Measurements from ENCODE around the gene CD1D. TPM values are rescaled to one million over a fixed set of nuclear protein-coding genes. Genes with fewer than 3 reads are reported as not detected.
"Not testable (repeated sequence)": the region's sequence is repeated elsewhere in the genome, so short reads cannot be mapped to it uniquely, and the experiment has no call there.

Gene CD1D
- total RNA-seq, 1 donor from 2014 or later, result 1.5 TPM

GRCh38 chr1:158208586-158209116 is 28.0 kb downstream of the CD1D start:
- no peak overlapping the region for H3K4me3 Mint-ChIP-seq (ENCODE audit: unreplicated experiment)
- H3K4me1 Mint-ChIP-seq (ENCODE audit: unreplicated experiment), result no peaks in the 10 kb centered on the region
- H3K9me3 Mint-ChIP-seq (ENCODE audit: unreplicated experiment), result no peaks in the 10 kb centered on the region
- no peak overlapping the region for H3K27ac Mint-ChIP-seq (ENCODE audit: unreplicated experiment)
- H3K36me3 Mint-ChIP-seq (ENCODE audit: low read depth, unreplicated experiment), result no peaks in the 10 kb centered on the region
- TF ChIP-seq, protein P1, sequence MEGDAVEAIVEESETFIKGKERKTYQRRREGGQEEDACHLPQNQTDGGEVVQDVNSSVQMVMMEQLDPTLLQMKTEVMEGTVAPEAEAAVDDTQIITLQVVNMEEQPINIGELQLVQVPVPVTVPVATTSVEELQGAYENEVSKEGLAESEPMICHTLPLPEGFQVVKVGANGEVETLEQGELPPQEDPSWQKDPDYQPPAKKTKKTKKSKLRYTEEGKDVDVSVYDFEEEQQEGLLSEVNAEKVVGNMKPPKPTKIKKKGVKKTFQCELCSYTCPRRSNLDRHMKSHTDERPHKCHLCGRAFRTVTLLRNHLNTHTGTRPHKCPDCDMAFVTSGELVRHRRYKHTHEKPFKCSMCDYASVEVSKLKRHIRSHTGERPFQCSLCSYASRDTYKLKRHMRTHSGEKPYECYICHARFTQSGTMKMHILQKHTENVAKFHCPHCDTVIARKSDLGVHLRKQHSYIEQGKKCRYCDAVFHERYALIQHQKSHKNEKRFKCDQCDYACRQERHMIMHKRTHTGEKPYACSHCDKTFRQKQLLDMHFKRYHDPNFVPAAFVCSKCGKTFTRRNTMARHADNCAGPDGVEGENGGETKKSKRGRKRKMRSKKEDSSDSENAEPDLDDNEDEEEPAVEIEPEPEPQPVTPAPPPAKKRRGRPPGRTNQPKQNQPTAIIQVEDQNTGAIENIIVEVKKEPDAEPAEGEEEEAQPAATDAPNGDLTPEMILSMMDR (IDR thresholded peaks at IDR 0.05; ENCODE audit: unreplicated experiment), result no peak
- DNase-seq (ENCODE audit: low spot score), result no peak
- H3K27me3 Mint-ChIP-seq (ENCODE audit: unreplicated experiment), result no peaks in the 10 kb centered on the region

GRCh38 chr1:158212320-158212719 is 31.6 kb downstream of the CD1D start:
- DNase-seq (ENCODE audit: low spot score), result no peak
- Mint-ChIP-seq H3K9me3 (ENCODE audit: unreplicated experiment) (no peaks in the 10 kb centered on the region), H3K4me1 (ENCODE audit: unreplicated experiment) (no peaks in the 10 kb centered on the region)

GRCh38 chr1:158223445-158223844 is 42.8 kb downstream of the CD1D start:
- H3K4me1 Mint-ChIP-seq (ENCODE audit: unreplicated experiment); DNase-seq (ENCODE audit: low spot score); H3K36me3 Mint-ChIP-seq (ENCODE audit: low read depth, unreplicated experiment); H3K27ac Mint-ChIP-seq (ENCODE audit: unreplicated experiment); H3K4me3 Mint-ChIP-seq (ENCODE audit: unreplicated experiment); H3K27me3 Mint-ChIP-seq (ENCODE audit: unreplicated experiment): not testable (repeated sequence)
- peaks cover 25% of the 10 kb centered on the region for H3K9me3 Mint-ChIP-seq (ENCODE audit: unreplicated experiment)

More at GRCh38 chr1:158212320-158212719, 31.6 kb downstream of the CD1D start:
- Mint-ChIP-seq H3K27me3 (ENCODE audit: unreplicated experiment) (no peaks in the 10 kb centered on the region), H3K36me3 (ENCODE audit: low read depth, unreplicated experiment) (no peaks in the 10 kb centered on the region), H3K4me3 (ENCODE audit: unreplicated experiment) (no peak overlapping the region), H3K27ac (ENCODE audit: unreplicated experiment) (no peak overlapping the region)
- TF ChIP-seq, protein P1 (IDR thresholded peaks at IDR 0.05; ENCODE audit: unreplicated experiment), result no peak

DNA sequence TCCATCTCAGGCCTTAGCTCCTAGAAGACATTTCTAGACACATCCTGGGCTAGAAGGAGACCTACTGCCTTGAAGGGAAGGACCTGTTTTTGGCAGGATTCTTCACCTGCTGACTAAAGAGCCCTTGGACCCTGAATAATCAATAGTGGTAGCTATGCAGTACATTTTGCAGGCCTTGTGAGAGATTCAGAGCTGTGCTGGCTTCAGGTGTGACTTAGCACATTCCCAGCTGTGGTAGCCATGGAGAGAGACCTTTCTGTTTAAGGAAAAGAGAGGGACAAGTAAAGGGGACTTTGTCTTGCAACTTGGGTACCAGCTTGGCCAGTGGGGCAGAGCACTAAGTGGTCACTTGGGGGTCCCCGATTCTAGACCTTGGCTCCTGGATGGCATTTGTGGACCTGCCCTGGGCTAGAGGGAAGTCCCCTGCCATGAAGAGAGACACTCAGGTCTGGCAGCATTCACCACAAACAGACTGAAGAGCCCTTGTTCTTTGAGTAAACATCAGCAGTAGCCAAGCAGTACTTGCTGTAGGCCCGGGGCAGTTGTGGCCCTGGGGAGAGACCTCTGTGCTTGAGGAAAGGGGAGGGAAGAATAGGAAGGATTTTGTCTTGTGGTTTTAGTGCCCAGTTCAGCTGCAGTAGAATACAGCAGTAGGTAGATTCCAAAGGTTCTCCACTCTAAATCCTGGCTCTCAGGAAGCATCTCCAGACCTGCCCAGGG is 47.4 kb downstream of the CD1D start:
- TF ChIP-seq, protein P1 (IDR thresholded peaks at IDR 0.05; ENCODE audit: unreplicated experiment), result no peak
- peaks cover 12% of the 10 kb centered on the region for H3K9me3 Mint-ChIP-seq (ENCODE audit: unreplicated experiment)
- H3K27ac Mint-ChIP-seq (ENCODE audit: unreplicated experiment), result no peak overlapping the region
- H3K4me3 Mint-ChIP-seq (ENCODE audit: unreplicated experiment), result no peak overlapping the region
- peaks cover 3% of the 10 kb centered on the region for H3K36me3 Mint-ChIP-seq (ENCODE audit: low read depth, unreplicated experiment)
- H3K27me3 Mint-ChIP-seq (ENCODE audit: unreplicated experiment), result no peaks in the 10 kb centered on the region
- H3K4me1 Mint-ChIP-seq (ENCODE audit: unreplicated experiment), result no peaks in the 10 kb centered on the region
- no peak for DNase-seq (ENCODE audit: low spot score)

Other genes starting within 250 kb of the CD1D start
- 66.8 TPM for gene KIRREL1, start 187.2 kb upstream of the CD1D start, total RNA-seq (ENCODE audit: unreplicated experiment)
- gene CD1A, start 73.5 kb downstream of the CD1D start, total RNA-seq (ENCODE audit: unreplicated experiment), result not detected
- gene CD1C, start 109.0 kb downstream of the CD1D start, total RNA-seq (ENCODE audit: unreplicated experiment), result not detected
- gene CD1B, start 150.6 kb downstream of the CD1D start, total RNA-seq (ENCODE audit: unreplicated experiment), result not detected
- not detected for gene CD1E, start 173.0 kb downstream of the CD1D start, total RNA-seq (ENCODE audit: unreplicated experiment)
- gene OR10T2, start 218.6 kb downstream of the CD1D start, total RNA-seq (ENCODE audit: unreplicated experiment), result not detected
- gene OR10K2, start 245.3 kb downstream of the CD1D start, total RNA-seq (ENCODE audit: unreplicated experiment), result not detected